Thyroid gland (tissue), 4 donors: ENCODE data around the gene SPHK1. TPM values are rescaled to one million over a fixed set of nuclear protein-coding genes. Genes with fewer than 3 reads are reported as not detected.

Experiments
- DNase-seq, 2 donors: peaks; one replicate each; pipeline ENCODE4 v3.0.0-alpha.2; 2019
- H3K27ac ChIP-seq, 3 donors: fragments of 200-600 bp; sonication (generic); 1 replicate in 2 of 3; 2 replicates in 1 of 3; pipeline ENCODE4 v1.5.1; 2016 to 2019; ENCODE audit warnings: mild to moderate bottlenecking in 1 of 3, moderate library complexity in 1 of 3
- H3K27me3 ChIP-seq: fragments of 200-600 bp; sonication (generic); one replicate; pipeline ENCODE4 v1.5.1; 2019
- H3K36me3 ChIP-seq, 2 donors: fragments of 200-600 bp; sonication (generic); one replicate each; pipeline ENCODE4 v1.5.1; 2016 to 2019
- H3K4me1 ChIP-seq, 2 donors: fragments of 200-600 bp; sonication (generic); one replicate each; pipeline ENCODE4 v1.5.1; 2017 to 2019
- H3K4me3 ChIP-seq, 3 donors: fragments of 200-600 bp; sonication (generic); replicated peaks in 1 of 3; 1 replicate in 2 of 3; 2 replicates in 1 of 3; pipeline ENCODE4 v1.5.1; 2016; ENCODE audit warnings: mild to moderate bottlenecking in 1 of 3
- H3K9me3 ChIP-seq: fragments of 200-600 bp; sonication (generic); one replicate; pipeline ENCODE4 v1.5.1; 2017
- CTCF ChIP-seq, 6 experiments: fragments of 200-600 bp in 3 of 6; fragments of 450-650 bp in 3 of 6; sonication (generic) in 3 of 6; IDR thresholded peaks; one replicate each; pipeline ENCODE4 v1.5.1; 2016 to 2019; ENCODE audit warnings: antibody characterized with exemption in 6 of 6, mild to moderate bottlenecking in 2 of 6, inconsistent platforms in 1 of 6, moderate library complexity in 1 of 6
- POLR2A ChIP-seq, 2 donors: fragments of 450-650 bp; IDR thresholded peaks; one replicate each; pipeline ENCODE4 v1.6.1; 2017; ENCODE audit warnings: antibody characterized with exemption in 2 of 2, mild to moderate bottlenecking in 2 of 2, moderate library complexity in 1 of 2
- WGBS, 2 donors: methylation state at CpG; one replicate each; pipeline ENCODE4 v1.1.5; 2017; 5-methylcytosine and 5-hydroxymethylcytosine counted together
- intact Hi-C: fragments of 100-400 bp; cut with DNase I; formaldehyde crosslinking; loops from one replicate; pipeline ENCODE4 v1.15.1; 2023
- total RNA-seq, 4 donors: library from RNA; depleted of rRNA; stranded (reverse); fragments of >200 nt; gene quantifications; one replicate each; pipeline ENCODE4 v1.2.3, GENCODE V29; 2016

The SPHK1 gene
- total RNA-seq, 4 donors from 2014 or later, result 8.5 to 24.5 (median 13.8) TPM

GRCh38 chr17:76417499-76418143, 33.2 kb downstream of the SPHK1 start:
- peak; percentile 65 to 69 for DNase-seq
- Histone ChIP-seq H3K36me3 (no peaks in the 10 kb centered on the region), H3K4me3 (no peak overlapping the region), H3K27me3 (no peaks in the 10 kb centered on the region), H3K27ac (peak overlapping the region; percentile 56 to 81 (median 66)), H3K9me3 (no peaks in the 10 kb centered on the region), H3K4me1 (peaks cover 50 to 73% of the 10 kb centered on the region in 2 donors)
- TF ChIP-seq CTCF (IDR thresholded peaks at IDR 0.05) (no peak), POLR2A (IDR thresholded peaks at IDR 0.05) (no peak)
- intact Hi-C loops, result no loop called here
- 45 to 57% methylated on average over 11 of the region's 11 CpGs for WGBS, 2 donors

GRCh38 chr17:76419576-76420260, 35.3 kb downstream of the SPHK1 start:
- H3K27ac ChIP-seq, result peak overlapping the region; percentile 56 to 62 (median 60)
- WGBS, 2 donors, result 46 to 68% methylated on average over 14 of the region's 17 CpGs
- intact Hi-C loops, result no loop called here

GRCh38 chr17:76420356-76421043, 36.1 kb downstream of the SPHK1 start:
- no peak for DNase-seq
- no peaks in the 10 kb centered on the region for H3K9me3 ChIP-seq
- no peak overlapping the region for H3K4me3 ChIP-seq
- intact Hi-C loops, result no loop called here
- H3K36me3 ChIP-seq, result no peaks in the 10 kb centered on the region
- TF ChIP-seq CTCF (IDR thresholded peaks at IDR 0.05) (peak in 1 of 6 experiments; percentile 1), POLR2A (IDR thresholded peaks at IDR 0.05) (no peak)
- H3K27ac ChIP-seq, result peak overlapping the region; percentile 46 to 62 (median 60)
- peaks cover 40 to 52% of the 10 kb centered on the region in 2 donors for H3K4me1 ChIP-seq
- no peaks in the 10 kb centered on the region for H3K27me3 ChIP-seq
- WGBS, 2 donors, result 68 to 72% methylated on average over 8 to 10 of the region's 10 CpGs

More at GRCh38 chr17:76419576-76420260, 35.3 kb downstream of the SPHK1 start:
- Histone ChIP-seq H3K36me3 (no peaks in the 10 kb centered on the region), H3K9me3 (no peaks in the 10 kb centered on the region), H3K4me3 (no peak overlapping the region), H3K27me3 (no peaks in the 10 kb centered on the region), H3K4me1 (peaks cover 41 to 60% of the 10 kb centered on the region in 2 donors)
- DNase-seq, result peak; percentile 54 to 73
- TF ChIP-seq POLR2A (IDR thresholded peaks at IDR 0.05) (no peak), CTCF (IDR thresholded peaks at IDR 0.05) (no peak)

- Histone ChIP-seq H3K36me3 (no peaks in the 10 kb centered on the region), H3K4me1 (peaks cover 41 to 51% of the 10 kb centered on the region in 2 donors), H3K9me3 (no peaks in the 10 kb centered on the region), H3K4me3 (no peak overlapping the region), H3K27me3 (no peaks in the 10 kb centered on the region), H3K27ac (peak overlapping the region in 2 of 3 donors; percentile 60 to 62)
- intact Hi-C loops, result no loop called here
- WGBS, 2 donors, result 57 to 73% methylated on average over 7 of the region's 7 CpGs
- DNase-seq, result no peak
- TF ChIP-seq CTCF (IDR thresholded peaks at IDR 0.05) (no peak), POLR2A (IDR thresholded peaks at IDR 0.05) (no peak)
Measured at GRCh38 chr17:76421044-76421407, 36.6 kb downstream of the SPHK1 start.
